HL-60 (cell line): Measurements from ENCODE around the gene COL1A2.

Experiments
- REST ChIP-seq: IDR thresholded peaks from 2 replicates; pipeline ENCODE4 v1.6.1; 2012; ENCODE audit warnings: low read depth; ENCODE audit not compliant: insufficient replicate concordance
- TF ChIP-seq, protein P1 (sequence below): IDR thresholded peaks from one replicate; pipeline ENCODE4 v1.5.1; 2011; ENCODE audit warnings: low read length, control low read depth, inconsistent platforms; ENCODE audit not compliant: insufficient read depth

DNA sequence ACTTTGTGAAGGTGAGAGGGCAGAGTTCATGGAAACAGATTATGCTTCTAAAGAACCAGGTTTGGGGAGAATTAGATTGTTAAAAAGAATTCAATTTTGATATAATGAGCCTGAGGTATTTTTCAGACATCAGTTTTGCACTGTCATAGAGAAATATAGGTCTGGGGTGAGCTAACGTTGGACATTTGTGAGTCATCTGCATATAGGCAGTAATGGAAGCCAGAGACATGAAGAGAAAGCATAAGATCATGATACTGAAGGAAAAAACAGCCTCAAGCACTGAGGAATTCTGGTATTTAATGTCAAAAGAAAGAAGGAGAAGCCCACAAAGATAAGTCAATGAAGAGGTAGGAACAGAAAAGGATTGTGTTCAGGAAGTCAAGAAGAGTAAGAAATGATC lies 32.4 kb upstream of the COL1A2 start:
- TF ChIP-seq, protein P1, sequence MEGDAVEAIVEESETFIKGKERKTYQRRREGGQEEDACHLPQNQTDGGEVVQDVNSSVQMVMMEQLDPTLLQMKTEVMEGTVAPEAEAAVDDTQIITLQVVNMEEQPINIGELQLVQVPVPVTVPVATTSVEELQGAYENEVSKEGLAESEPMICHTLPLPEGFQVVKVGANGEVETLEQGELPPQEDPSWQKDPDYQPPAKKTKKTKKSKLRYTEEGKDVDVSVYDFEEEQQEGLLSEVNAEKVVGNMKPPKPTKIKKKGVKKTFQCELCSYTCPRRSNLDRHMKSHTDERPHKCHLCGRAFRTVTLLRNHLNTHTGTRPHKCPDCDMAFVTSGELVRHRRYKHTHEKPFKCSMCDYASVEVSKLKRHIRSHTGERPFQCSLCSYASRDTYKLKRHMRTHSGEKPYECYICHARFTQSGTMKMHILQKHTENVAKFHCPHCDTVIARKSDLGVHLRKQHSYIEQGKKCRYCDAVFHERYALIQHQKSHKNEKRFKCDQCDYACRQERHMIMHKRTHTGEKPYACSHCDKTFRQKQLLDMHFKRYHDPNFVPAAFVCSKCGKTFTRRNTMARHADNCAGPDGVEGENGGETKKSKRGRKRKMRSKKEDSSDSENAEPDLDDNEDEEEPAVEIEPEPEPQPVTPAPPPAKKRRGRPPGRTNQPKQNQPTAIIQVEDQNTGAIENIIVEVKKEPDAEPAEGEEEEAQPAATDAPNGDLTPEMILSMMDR, result no peak
- TF ChIP-seq REST, result no peak
